Bone marrow (tissue), 2 donors: ENCODE results near the gene TEX261.

Experiments
- DNase-seq, 2 donors: peaks; one replicate each; lab custom pipeline; 2025; lab: John Stamatoyannopoulos, UW

Gene TEX261

GRCh38 chr2:70936165-70936978 lies 58.3 kb downstream of the TEX261 start:
- DNase-seq, result no peak
